A549 (cell line): Measurements from ENCODE around the gene DISP3. TPM values are rescaled to one million over a fixed set of nuclear protein-coding genes. Genes with fewer than 3 reads are reported as not detected.

Source experiments
- ATAC-seq, 2 experiments: fragments of 200-7000 bp in 1 of 2; fragments of >200 bp in 1 of 2; cut with Nextera tagmentation in 1 of 2; cut with Tn5 transposase in 1 of 2; 3 replicates each; pipeline versions ENCODE4 v1.8.0 to v1.9.1; 2018 to 2020; ENCODE audit warnings: mild to moderate bottlenecking in 1 of 2, moderate library complexity in 1 of 2
- CTCF ChIA-PET: fragments of 300-600 bp; sonication (Branson Sonifier 250); formaldehyde crosslinking; extraction: SDS; loops from one replicate; lab custom pipeline; 2021; ENCODE audit warnings: antibody characterized with exemption, inconsistent platforms; lab: Yijun Ruan, JAX
- POLR2A ChIA-PET: fragments of 350-600 bp; formaldehyde crosslinking; extraction: SDS; loops from one replicate; lab custom pipeline; 2021; ENCODE audit warnings: antibody characterized with exemption, inconsistent platforms; lab: Yijun Ruan, JAX
- DNase-seq, 2 experiments: peaks; one replicate each; pipeline versions ENCODE4 v3.0.0 to v3.0.0-alpha.2; 2011 to 2016; ENCODE audit warnings: low read depth in 1 of 2, low spot score in 1 of 2
- FAIRE-seq: peaks from 2 replicates; lab custom pipeline; 2011; peaks lifted over from hg19 to GRCh38; lab: Jason Lieb, UNC
- H3K27ac ChIP-seq, 2 experiments: fragments of >200 bp; sonication (Bioruptor Twin); formaldehyde crosslinking; 3 replicates each; pipeline ENCODE4 v1.5.1; 2016 to 2017
- H3K4me1 ChIP-seq: fragments of >200 bp; sonication (Bioruptor Twin); formaldehyde crosslinking; 3 replicates; pipeline ENCODE4 v1.6.1; 2016
- H3K4me2 ChIP-seq: fragments of >200 bp; sonication (Bioruptor Twin); formaldehyde crosslinking; 3 replicates; pipeline ENCODE4 v1.6.1; 2016
- H3K4me3 ChIP-seq: fragments of >200 bp; sonication (Bioruptor Twin); formaldehyde crosslinking; 3 replicates; pipeline ENCODE4 v1.5.1; 2016
- H3K9me3 ChIP-seq: fragments of >200 bp; sonication (Bioruptor Twin); formaldehyde crosslinking; 3 replicates; pipeline ENCODE4 v1.6.1; 2016
- CBX2 ChIP-seq: fragments of 200-600 bp; sonication (generic); IDR thresholded peaks from 2 replicates; pipeline ENCODE4 v1.6.1; 2016; ENCODE audit warnings: low read depth, mild to moderate bottlenecking, borderline replicate concordance
- CBX8 ChIP-seq: fragments of 200-600 bp; sonication (generic); IDR thresholded peaks from 2 replicates; pipeline ENCODE4 v1.6.1; 2016
- CHD2 ChIP-seq: fragments of 150-350 bp; IDR thresholded peaks from 2 replicates; pipeline ENCODE4 v1.6.1; 2014; ENCODE audit warnings: low read length; ENCODE audit not compliant: partially characterized antibody
- CHD4 ChIP-seq: fragments of 200-600 bp; sonication (generic); IDR thresholded peaks from 2 replicates; pipeline ENCODE4 v1.6.1; 2016; ENCODE audit warnings: antibody characterized with exemption, mild to moderate bottlenecking, borderline replicate concordance
- CTCF ChIP-seq: fragments of >200 bp; sonication (Bioruptor Twin); formaldehyde crosslinking; IDR thresholded peaks from 3 replicates; pipeline ENCODE4 v1.5.1; 2016
- EP300 ChIP-seq, 2 experiments: fragments of >200 bp; sonication (Bioruptor Twin); formaldehyde crosslinking; IDR thresholded peaks; 2 replicates in 1 of 2; 3 replicates in 1 of 2; pipeline ENCODE4 v1.6.1; 2016 to 2017
- FOSB ChIP-seq: fragments of 250-450 bp; sonication (Bioruptor Pico); IDR thresholded peaks from 2 replicates; pipeline ENCODE4 v1.5.0; 2020; ENCODE audit warnings: mild to moderate bottlenecking, moderate library complexity
- FOXS1 ChIP-seq: fragments of 250-450 bp; sonication (Bioruptor Pico); IDR thresholded peaks from 2 replicates; pipeline ENCODE4 v1.5.0; 2020; ENCODE audit warnings: mild to moderate bottlenecking, moderate library complexity
- HES2 ChIP-seq: fragments of >200 bp; sonication (Bioruptor Twin); formaldehyde crosslinking; IDR thresholded peaks from 2 replicates; pipeline ENCODE4 v1.6.1; 2016
- HOXB13 ChIP-seq: fragments of 250-450 bp; sonication (Bioruptor Pico); IDR thresholded peaks from 2 replicates; pipeline ENCODE4 v1.5.0; 2020; ENCODE audit warnings: low read depth, mild to moderate bottlenecking, moderate library complexity
- JUN ChIP-seq, 2 experiments: fragments of >200 bp; sonication (Bioruptor Twin); formaldehyde crosslinking; IDR thresholded peaks; 2 replicates in 1 of 2; 3 replicates in 1 of 2; pipeline ENCODE4 v1.6.1; 2016 to 2017
- KDM5A ChIP-seq: fragments of 200-600 bp; sonication (generic); IDR thresholded peaks from 2 replicates; pipeline ENCODE4 v1.6.1; 2016; ENCODE audit warnings: antibody characterized with exemption, mild to moderate bottlenecking
- MAFK ChIP-seq: fragments of 450-650 bp; IDR thresholded peaks from 2 replicates; pipeline ENCODE4 v1.6.1; 2014; ENCODE audit not compliant: partially characterized antibody
- MAZ ChIP-seq: fragments of 150-350 bp; IDR thresholded peaks from 2 replicates; pipeline ENCODE4 v1.6.1; 2014; ENCODE audit warnings: antibody characterized with exemption, low read depth, low read length, borderline replicate concordance
- NFE2L2 ChIP-seq: fragments of 150-350 bp; conservative IDR thresholded peaks from 2 replicates; pipeline ENCODE4 v1.6.1; 2014; ENCODE audit warnings: low read length
- NPAS2 ChIP-seq: fragments of 250-450 bp; sonication (Bioruptor Pico); IDR thresholded peaks from 2 replicates; pipeline ENCODE4 v1.8.0; 2022; ENCODE audit warnings: mild to moderate bottlenecking, moderate library complexity, borderline replicate concordance
- NR3C1 ChIP-seq: fragments of >200 bp; sonication (Bioruptor Twin); formaldehyde crosslinking; IDR thresholded peaks from 3 replicates; pipeline ENCODE4 v1.6.1; 2017
- PHF8 ChIP-seq: fragments of 200-600 bp; sonication (generic); IDR thresholded peaks from 2 replicates; pipeline ENCODE4 v1.6.1; 2016; ENCODE audit warnings: low read depth, mild to moderate bottlenecking, antibody characterized with exemption, moderate library complexity, borderline replicate concordance
- RARB ChIP-seq: fragments of 250-450 bp; sonication (Bioruptor Pico); IDR thresholded peaks from 2 replicates; pipeline ENCODE4 v1.8.0; 2021; ENCODE audit warnings: mild to moderate bottlenecking, moderate library complexity
- ZNF302 ChIP-seq: fragments of 250-450 bp; sonication (Bioruptor Pico); IDR thresholded peaks from 2 replicates; pipeline ENCODE4 v1.9.0; 2021; ENCODE audit warnings: inconsistent platforms, mild to moderate bottlenecking, moderate library complexity
- WGBS: methylation state at CpG from one replicate; pipeline ENCODE4 v1.1.6; 2017; ENCODE audit errors: missing lambda C conversion rate; 5-methylcytosine and 5-hydroxymethylcytosine counted together
- polyA plus RNA-seq, 4 experiments: library from polyadenylated mRNA; depleted of rRNA in 3 of 4; stranded (reverse); fragments of >200 nt; fragmentation: RNase III in 1 of 4; extraction: RNeasy Plus Mini Kit Qiagen cat#74134 plus additional on column Dnase treatment in 1 of 4; gene quantifications; 2 replicates in 3 of 4; 3 replicates in 1 of 4; pipeline ENCODE4 v1.2.3, GENCODE V29; 2011 to 2017
- TF ChIP-seq, protein P1 (sequence below): fragments of 250-450 bp; sonication (Bioruptor Pico); IDR thresholded peaks from 2 replicates; pipeline ENCODE4 v1.5.0; 2021; ENCODE audit warnings: mild to moderate bottlenecking, moderate library complexity, borderline replicate concordance
- TF ChIP-seq, protein P2 (sequence below): fragments of 200-600 bp; sonication (generic); IDR thresholded peaks from 2 replicates; pipeline ENCODE4 v1.6.1; 2016; ENCODE audit warnings: antibody characterized with exemption, mild to moderate bottlenecking, moderate library complexity
- TF ChIP-seq, protein P3 (sequence below): IDR thresholded peaks from 2 replicates; pipeline ENCODE4 v1.6.1; 2012; ENCODE audit warnings: low read depth, borderline replicate concordance

The DISP3 gene
- polyA plus RNA-seq, 2 of the 4 experiments (the other 2 are of a cell fraction), result 0.09 to 0.22 TPM

GRCh38 chr1:11479375-11479979 is 522 bp downstream of the DISP3 start:
- TF ChIP-seq FOSB (no peak), NFE2L2 (no peak), MAZ (no peak), HOXB13 (CRISPR knock-in tag) (no peak), ZNF302 (no peak), CHD2 (no peak), CBX8 (no peak), JUN (IDR thresholded peaks at IDR 0.05) (no peak), CTCF (no peak), NR3C1 (no peak), CBX2 (no peak), NPAS2 (CRISPR knock-in tag) (no peak), EP300 (IDR thresholded peaks at IDR 0.05) (no peak), MAFK (no peak)
- TF ChIP-seq, protein P1, sequence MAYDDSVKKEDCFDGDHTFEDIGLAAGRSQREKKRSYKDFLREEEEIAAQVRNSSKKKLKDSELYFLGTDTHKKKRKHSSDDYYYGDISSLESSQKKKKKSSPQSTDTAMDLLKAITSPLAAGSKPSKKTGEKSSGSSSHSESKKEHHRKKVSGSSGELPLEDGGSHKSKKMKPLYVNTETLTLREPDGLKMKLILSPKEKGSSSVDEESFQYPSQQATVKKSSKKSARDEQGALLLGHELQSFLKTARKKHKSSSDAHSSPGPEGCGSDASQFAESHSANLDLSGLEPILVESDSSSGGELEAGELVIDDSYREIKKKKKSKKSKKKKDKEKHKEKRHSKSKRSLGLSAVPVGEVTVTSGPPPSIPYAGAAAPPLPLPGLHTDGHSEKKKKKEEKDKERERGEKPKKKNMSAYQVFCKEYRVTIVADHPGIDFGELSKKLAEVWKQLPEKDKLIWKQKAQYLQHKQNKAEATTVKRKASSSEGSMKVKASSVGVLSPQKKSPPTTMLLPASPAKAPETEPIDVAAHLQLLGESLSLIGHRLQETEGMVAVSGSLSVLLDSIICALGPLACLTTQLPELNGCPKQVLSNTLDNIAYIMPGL, result no peak
- TF ChIP-seq, protein P2, sequence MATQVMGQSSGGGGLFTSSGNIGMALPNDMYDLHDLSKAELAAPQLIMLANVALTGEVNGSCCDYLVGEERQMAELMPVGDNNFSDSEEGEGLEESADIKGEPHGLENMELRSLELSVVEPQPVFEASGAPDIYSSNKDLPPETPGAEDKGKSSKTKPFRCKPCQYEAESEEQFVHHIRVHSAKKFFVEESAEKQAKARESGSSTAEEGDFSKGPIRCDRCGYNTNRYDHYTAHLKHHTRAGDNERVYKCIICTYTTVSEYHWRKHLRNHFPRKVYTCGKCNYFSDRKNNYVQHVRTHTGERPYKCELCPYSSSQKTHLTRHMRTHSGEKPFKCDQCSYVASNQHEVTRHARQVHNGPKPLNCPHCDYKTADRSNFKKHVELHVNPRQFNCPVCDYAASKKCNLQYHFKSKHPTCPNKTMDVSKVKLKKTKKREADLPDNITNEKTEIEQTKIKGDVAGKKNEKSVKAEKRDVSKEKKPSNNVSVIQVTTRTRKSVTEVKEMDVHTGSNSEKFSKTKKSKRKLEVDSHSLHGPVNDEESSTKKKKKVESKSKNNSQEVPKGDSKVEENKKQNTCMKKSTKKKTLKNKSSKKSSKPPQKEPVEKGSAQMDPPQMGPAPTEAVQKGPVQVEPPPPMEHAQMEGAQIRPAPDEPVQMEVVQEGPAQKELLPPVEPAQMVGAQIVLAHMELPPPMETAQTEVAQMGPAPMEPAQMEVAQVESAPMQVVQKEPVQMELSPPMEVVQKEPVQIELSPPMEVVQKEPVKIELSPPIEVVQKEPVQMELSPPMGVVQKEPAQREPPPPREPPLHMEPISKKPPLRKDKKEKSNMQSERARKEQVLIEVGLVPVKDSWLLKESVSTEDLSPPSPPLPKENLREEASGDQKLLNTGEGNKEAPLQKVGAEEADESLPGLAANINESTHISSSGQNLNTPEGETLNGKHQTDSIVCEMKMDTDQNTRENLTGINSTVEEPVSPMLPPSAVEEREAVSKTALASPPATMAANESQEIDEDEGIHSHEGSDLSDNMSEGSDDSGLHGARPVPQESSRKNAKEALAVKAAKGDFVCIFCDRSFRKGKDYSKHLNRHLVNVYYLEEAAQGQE, result no peak
- TF ChIP-seq, protein P3, sequence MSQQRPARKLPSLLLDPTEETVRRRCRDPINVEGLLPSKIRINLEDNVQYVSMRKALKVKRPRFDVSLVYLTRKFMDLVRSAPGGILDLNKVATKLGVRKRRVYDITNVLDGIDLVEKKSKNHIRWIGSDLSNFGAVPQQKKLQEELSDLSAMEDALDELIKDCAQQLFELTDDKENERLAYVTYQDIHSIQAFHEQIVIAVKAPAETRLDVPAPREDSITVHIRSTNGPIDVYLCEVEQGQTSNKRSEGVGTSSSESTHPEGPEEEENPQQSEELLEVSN, result no peak
- TF ChIP-seq, all 56 proteins: peak for 0
- Histone ChIP-seq H3K27ac (peak overlapping the region; percentile 75 to 93; a peak in 5 of 6 replicates), H3K9me3 (no peaks in the 10 kb centered on the region), H3K4me3 (peak overlapping the region; percentile 74), H3K4me1 (peaks cover 4% of the 10 kb centered on the region; the same call in 1 of the 3 replicates), H3K4me2 (peak overlapping the region; percentile 96)
- FAIRE-seq (no peak), DNase-seq (no peak), ATAC-seq (peak; percentile 7 to 33; a peak in 2 of 6 replicates)
- WGBS, result 0% methylated on average over 2 of the region's 52 CpGs
- ChIA-PET POLR2A (no interaction called here), CTCF (interaction anchor here (0.5 to 2.7 kb wide), 10 partner anchors 17 to 178 kb away, joined by 3 to 20 read pairs (median 3); no protein-coding TSS in a partner anchor)

- whole genome bisulfite sequencing, result 0% methylated on average over 4 of the region's 4 CpGs
- no peaks in the 10 kb centered on the region for H3K9me3 ChIP-seq
- no peak overlapping the region for H3K4me3 ChIP-seq
- FAIRE-seq (no peak), DNase-seq (no peak), ATAC-seq (no peak)
- H3K27ac ChIP-seq, result no peak overlapping the region
- no peak overlapping the region for H3K4me2 ChIP-seq
- peaks cover 4% of the 10 kb centered on the region; the same call in 1 of the 3 replicates for H3K4me1 ChIP-seq
- CTCF ChIA-PET, result interaction anchor here (0.7 to 0.9 kb wide), 2 partner anchors 12 to 91 kb away, joined by 3 to 4 read pairs; no protein-coding TSS in a partner anchor
- POLR2A ChIA-PET, result no interaction called here
- TF ChIP-seq KDM5A, result no peak
- TF ChIP-seq RARB, result no peak
- TF ChIP-seq PHF8, result no peak
- no peak for TF ChIP-seq FOXS1 (CRISPR knock-in tag)
- TF ChIP-seq HES2, result no peak
- TF ChIP-seq CHD4, result no peak
Observed at GRCh38 chr1:11481019-11481418, 2.1 kb downstream of the DISP3 start.
